OCI-LY3 (cell line): ENCODE data around the gene MZT1.

Experiments
- CTCF ChIP-seq: fragments of 200-600, 300-600 bp; sonication (generic); IDR thresholded peaks from 2 replicates; pipeline ENCODE4 v1.5.1; 2014; ENCODE audit warnings: antibody characterized with exemption, low read length, low read depth
- EZH2phosphoT487 ChIP-seq: fragments of 200-600 bp; shearing (Covaris generic); IDR thresholded peaks from 2 replicates; pipeline ENCODE4 v1.6.1; 2018; ENCODE audit warnings: antibody characterized with exemption, mixed run types, low read depth

DNA sequence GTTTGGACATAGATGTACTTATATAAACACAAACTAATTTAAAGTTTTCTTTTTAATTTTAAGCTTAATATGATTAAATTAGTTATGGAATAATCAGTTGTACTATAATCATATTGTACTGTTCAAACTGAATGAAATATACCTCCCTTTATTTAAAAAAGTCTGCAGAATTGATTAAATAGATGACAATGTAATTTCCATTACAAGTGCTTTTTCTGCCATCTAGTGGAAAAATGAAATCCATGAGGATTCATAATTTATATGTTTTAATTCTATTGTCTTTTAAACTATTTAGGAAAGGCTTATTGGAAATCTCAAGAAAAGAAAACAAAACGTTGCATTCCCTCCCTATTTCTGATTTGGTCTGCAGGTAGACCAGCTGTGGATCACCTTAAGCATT, 30.9 kb downstream of the MZT1 start:
- peak; percentile 52 for TF ChIP-seq CTCF
- no peak for TF ChIP-seq EZH2phosphoT487
